ENCODE results near the gene FNDC8.
"Not testable (repeated sequence)": the region's sequence is repeated elsewhere in the genome, so short reads cannot be mapped to it uniquely, and the experiment has no call there.

The FNDC8 gene

GRCh38 chr17:35121315-35121714, at the start of gene FNDC8:
FNDC8 (plus strand) TSS chr17:35121615; CDS start chr17:35121694, 79 bp downstream.
- DNase-seq: no peak

DNA sequence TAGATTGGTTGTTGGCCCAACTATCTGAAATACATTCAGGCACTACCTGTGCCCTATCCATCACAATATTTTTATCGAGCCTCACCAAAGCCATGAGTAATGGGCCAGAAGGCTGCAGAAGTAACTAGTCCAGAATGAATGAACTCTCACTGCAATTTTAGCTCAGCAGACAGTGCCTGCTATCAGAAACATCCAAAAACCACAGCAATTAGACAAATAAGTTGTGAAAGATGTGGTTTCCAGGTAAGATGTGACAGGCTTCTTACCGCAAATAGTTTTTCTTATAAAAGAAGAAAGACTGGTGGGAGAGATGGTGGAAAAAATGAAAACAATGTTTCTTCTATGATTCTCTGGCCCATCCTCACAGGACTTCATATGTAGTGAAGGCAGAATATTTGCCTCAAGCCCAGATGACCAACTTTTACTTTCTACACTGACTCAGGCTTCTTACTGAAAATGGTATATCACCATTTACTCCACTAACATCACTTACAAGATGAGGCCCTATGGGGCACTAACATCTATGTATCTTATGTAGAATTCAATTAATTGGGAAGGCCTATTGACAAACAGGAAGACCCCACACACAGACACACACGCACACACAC, 48.1 kb upstream of the FNDC8 start:
- no peak for DNase-seq

- DNase-seq: no peak
These were observed 47.3 kb upstream of the FNDC8 start for GRCh38 chr17:35073991-35074627.

DNA sequence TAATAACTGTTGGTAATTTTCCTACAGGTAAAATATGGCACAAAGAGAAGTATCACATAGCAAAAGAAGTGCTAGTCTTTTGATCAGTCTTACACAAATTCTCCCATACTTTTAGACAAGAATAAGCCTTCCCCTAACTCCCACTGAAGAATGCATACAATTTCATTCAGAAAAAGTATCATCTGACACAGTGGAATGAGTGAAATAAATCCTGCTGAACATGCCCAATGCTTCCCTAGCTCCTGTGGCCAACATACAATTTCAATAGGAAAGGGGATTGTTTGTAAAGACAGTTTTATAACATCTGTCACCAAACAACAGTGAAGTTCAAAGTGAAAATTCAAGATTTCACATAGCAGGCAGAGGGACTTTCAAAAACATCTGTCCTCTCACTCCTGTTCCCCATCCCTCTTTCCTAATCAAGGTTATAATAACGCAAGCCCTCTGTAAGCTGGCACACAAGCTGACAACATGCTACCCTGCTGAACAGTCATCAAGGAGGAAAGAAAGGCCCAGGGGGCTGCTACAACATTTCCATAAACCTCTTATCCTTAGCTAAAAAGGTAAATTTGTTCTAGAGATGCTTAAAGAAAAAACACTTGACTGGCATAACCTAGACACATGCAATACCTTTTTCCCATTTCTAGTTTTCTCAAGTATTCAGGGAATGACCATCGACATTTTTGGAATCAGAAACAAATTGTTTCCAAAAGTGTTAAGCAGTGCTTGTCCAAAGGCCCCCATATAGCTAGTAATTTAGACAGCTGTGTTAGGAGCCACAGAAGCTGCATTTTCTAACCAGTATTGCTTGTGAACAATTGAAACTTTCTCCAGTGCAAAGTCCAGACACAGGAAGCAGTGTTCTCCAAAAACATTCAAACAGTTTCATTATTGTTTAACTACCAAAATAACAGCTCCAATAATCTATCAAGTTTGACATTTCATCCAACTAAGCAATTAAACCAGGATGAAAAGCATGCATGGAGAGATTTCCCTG, 46.4 kb upstream of the FNDC8 start:
- no peak for DNase-seq

DNA sequence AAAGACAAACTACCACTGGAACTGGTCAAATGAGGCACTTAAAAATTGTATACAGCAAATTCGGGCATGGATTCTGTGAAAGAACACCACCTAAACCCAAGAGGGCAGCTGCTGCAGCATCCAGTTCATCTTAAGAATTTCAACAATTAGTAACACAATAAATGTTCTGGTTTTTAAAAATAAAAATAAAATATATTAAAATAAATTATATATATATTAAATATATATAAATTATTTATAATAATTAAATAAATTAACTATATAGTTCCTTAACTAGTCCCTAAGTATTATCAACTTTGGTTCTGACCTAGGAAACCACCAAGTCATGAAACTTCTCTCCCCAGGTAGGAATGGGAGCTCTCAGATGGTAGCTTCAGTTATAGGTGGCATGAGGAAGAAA, 44.5 kb upstream of the FNDC8 start:
- no peak for DNase-seq

DNA sequence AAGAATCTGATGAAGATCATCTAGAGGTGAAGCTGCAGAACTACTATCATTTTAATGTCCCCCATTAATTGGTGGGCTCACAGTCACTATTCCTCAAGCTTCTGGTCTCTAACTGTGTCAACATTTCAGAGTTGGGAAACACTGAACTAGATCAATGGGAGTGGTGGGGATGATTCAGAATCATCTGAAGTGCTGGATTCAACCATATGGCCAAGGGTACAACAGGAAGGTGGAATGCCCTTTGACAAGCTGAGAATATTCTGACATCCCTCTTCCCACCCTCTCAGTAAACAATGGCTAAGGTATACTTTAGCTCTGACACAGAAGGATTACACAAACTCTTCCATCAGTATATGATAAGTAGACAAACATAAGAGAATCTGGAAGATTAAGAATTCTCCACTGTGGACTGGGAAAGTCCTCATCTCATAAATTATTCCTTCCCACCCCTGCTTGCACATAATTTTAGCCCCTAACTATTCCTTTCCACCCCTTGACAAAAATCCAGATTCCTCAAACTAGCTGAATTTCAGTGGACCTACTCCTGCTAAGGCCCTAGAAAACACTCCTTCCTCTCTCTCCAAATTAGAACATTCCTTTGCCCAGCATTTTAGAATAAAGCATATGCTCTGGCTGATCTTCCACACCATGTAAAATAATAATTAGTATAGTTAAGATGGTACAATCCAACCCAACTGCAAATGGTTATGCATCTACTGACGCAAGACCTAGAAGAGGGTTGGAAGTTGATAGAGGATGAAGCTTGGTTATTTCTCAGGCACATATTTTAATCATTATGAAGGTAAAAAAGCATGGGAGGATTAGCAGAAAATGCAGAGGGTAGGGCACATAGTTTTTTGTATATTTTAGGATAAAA, 41.6 kb upstream of the FNDC8 start:
- DNase-seq: no peak

DNA sequence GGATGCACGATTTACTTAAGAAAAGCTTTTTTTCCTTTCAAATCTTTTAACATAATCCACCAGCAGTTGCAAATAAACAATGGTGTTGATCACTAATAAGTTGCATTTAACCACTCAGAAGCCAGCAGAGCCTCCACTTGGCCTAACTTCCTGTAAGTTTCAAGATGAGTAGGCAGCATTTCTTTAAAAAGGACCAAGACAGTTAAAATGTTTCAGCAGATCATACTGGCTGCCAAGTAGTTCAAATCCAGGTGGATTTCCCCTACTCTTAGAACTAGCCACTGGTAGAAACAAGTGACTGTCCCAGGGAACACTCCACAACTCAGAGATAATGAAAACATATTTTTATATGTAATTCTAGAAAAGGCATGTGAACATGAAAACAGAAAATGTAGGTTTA, 40.9 kb upstream of the FNDC8 start:
- no peak for DNase-seq

- no peak for DNase-seq
These were observed 39.8 kb upstream of the FNDC8 start for GRCh38 chr17:35081638-35082037.

GRCh38 chr17:35082073-35082657, 39.2 kb upstream of the FNDC8 start:
- DNase-seq: no peak

DNA sequence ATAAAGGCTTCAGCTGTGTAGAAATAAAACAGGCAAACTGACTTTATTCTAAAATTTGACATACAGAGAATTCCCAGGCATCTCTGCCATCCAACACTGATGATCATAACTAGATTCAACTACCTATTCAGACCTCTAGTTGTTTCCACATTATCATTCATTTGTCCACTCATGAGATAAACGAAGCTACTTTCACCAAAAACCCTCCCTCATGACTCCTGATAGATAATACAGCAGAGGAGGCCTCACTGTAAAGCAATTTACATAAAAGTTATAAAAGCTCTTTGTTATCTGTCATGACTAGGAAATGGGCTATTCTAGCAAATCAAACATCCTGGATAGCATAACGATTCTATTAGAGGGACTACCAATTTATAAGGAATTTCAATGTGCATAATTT, 38.3 kb upstream of the FNDC8 start:
- DNase-seq: no peak

- DNase-seq: no peak
These were observed 36.4 kb upstream of the FNDC8 start for GRCh38 chr17:35084987-35085386.

- no peak for DNase-seq
These were observed 35.3 kb upstream of the FNDC8 start for GRCh38 chr17:35086164-35086563.

DNA sequence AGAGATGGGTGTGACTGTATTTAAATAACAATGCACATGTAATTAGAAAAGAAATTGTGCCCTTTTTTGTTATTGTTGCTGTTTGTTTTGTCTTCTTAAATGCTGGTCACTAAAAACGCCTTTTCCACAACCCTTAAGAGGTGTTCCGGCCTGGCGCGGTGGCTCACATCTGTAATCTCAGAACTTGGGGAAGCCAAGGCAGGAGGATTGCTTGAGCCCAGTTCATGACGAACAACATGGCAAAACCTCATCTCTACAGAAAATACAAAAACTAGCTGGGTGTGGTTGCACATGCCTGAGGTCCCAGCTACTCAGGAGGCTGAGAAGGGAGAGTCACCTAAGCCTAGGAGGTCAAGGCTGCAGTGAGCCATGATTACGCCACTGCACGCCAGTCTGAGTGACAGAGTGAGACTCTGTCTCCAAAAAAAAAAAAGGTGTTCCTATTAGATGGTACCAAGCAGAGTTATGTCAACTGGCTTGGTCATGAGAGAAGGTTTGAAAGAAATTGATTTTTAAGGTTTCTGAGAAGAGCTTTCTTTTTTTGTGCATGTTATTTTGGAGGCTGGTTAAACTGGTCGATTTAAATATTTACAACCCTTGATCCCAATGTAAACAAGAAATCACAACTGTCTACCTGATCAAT, 34.4 kb upstream of the FNDC8 start:
- no peak for DNase-seq

DNA sequence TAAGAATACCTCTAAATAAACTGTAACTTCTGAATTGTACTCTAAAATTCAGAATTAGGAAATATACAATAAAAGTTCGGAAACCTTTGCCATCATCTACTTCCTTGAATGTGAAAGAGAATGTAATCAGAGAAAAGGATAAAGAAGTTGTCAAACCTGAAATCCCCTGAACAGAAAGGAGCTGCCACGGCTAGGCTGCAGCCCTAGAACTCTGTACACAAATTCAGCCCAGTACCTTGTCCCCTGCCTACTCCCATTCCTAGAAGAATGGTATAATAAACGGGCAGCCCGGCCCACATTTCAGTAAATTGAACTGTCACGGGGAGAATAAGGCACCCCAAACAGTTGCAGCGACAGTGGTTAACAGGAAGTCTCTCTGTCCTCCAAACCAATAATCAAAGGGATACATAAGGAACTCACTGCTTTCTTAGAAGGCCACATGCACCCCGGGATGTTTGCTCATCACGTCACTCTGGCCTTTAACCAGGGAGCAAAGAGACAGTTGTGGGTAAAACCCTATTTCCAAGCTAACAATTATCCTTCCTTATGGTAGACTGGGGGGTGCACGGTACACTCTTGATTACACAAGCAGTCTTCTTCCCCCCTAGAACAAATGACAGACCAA, 33.6 kb upstream of the FNDC8 start:
- peak; percentile 3 for DNase-seq

- no peak for DNase-seq
These were observed 33.0 kb upstream of the FNDC8 start for GRCh38 chr17:35088356-35088880.

GRCh38 chr17:35088881-35089585, 32.4 kb upstream of the FNDC8 start:
- DNase-seq: peak; percentile 88

DNA sequence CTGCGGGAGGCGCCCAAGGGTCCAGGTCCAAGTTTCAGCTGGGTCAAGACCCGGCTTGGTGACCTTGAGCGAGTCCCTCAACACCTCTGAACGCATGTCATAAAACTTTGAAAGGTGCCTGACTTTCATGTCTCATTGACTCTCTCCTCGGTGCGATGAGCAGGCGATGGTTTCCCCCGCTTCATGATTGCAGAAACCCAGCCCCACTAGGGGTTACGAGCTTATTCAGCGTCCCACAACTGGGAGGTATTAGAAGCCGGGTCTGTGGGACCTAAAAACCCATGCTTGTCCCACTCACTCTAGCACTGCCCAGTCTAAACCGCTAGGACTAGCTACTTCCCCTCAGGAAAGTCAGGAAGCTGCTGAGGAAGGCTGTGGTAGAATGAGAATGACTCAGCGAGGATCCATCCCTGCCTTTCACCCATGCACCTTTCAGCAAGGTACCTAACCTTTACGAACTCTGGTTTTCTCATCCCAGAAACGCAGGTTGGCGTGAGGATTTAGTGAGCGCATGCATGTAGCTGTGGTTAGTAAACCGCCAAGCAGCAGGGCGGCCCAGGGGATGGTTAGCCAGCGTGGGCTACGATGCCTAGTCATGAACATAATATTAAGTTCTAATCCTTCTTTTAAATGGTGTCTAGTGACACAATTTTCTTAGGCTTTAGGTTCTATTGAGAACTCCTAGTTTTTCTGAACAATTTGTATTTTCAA, 31.7 kb upstream of the FNDC8 start:
- DNase-seq: peak; percentile 76

GRCh38 chr17:35090707-35091106, 30.7 kb upstream of the FNDC8 start:
- not testable (repeated sequence) for DNase-seq

GRCh38 chr17:35094902-35095301, 26.5 kb upstream of the FNDC8 start:
- DNase-seq: no peak

GRCh38 chr17:35095741-35096140, 25.7 kb upstream of the FNDC8 start:
- DNase-seq: no peak

Measured in GDM1 (cell line).